Mammary epithelial cell (primary cell): ENCODE data around the gene LRMDA.

Experiments used
- CTCF ChIP-seq, 2 donors: IDR thresholded peaks in 1 of 2; conservative IDR thresholded peaks in 1 of 2; 2 replicates each; pipeline ENCODE4 v1.5.1; 2011 to 2012; ENCODE audit warnings: inconsistent platforms in 2 of 2, low read length in 2 of 2, mild to moderate bottlenecking in 2 of 2, control low read depth in 1 of 2, low read depth in 1 of 2; ENCODE audit not compliant: insufficient read depth in 1 of 2; ENCODE audit errors: extremely low read depth in 1 of 2
- EZH2 ChIP-seq: IDR thresholded peaks from 2 replicates; pipeline ENCODE4 v1.6.1; 2012; ENCODE audit warnings: low read length, inconsistent platforms, borderline replicate concordance

GRCh38 chr10:76127984-76128589, 696.7 kb downstream of the LRMDA start:
- TF ChIP-seq CTCF (conservative IDR thresholded peaks at IDR 0.05 in 1 of 2, IDR thresholded peaks at IDR 0.05 in 1 of 2; ENCODE audit: extremely low read depth in 1 of 2, insufficient read depth in 1 of 2, low read depth in 1 of 2, low read length in 2 of 2) (no peak), EZH2 (no peak)
